Hematopoietic multipotent progenitor cell treated with erythropoietin and hydrocortisone succinate and interleukin-3 and kit ligand, for 17 days (in vitro differentiated cells): ENCODE data around the gene ACTC1.

Source experiments
- DNase-seq: peaks from one replicate; pipeline ENCODE4 v3.0.0-alpha.2; 2015; ENCODE audit warnings: low spot score

ACTC1 gene

GRCh38 chr15:34757262-34757661 is 38.1 kb downstream of the ACTC1 start:
- no peak for DNase-seq

- DNase-seq: no peak
Measured at GRCh38 chr15:34755419-34755773, 40.0 kb downstream of the ACTC1 start.

GRCh38 chr15:34754674-34755418 is 40.5 kb downstream of the ACTC1 start, which contains the start of gene GJD2:
Gene GJD2 (minus strand): TSS chr15:34754998. CDS start chr15:34754488, 510 bp downstream.
- no peak for DNase-seq

GRCh38 chr15:34754171-34754601 is 41.2 kb downstream of the ACTC1 start:
- no peak for DNase-seq

GRCh38 chr15:34753236-34753894 is 42.0 kb downstream of the ACTC1 start:
- DNase-seq: no peak

GRCh38 chr15:34749691-34750090 is 45.7 kb downstream of the ACTC1 start:
- no peak for DNase-seq
